Inflammatory macrophage (primary cell): Measurements from ENCODE around the gene TM9SF2.
"Not testable (repeated sequence)": the region's sequence is repeated elsewhere in the genome, so short reads cannot be mapped to it uniquely, and the experiment has no call there.

Experiments used
- DNase-seq, 2 donors: peaks; one replicate each; pipeline ENCODE4 v3.0.0-alpha.2; 2020 to 2022

The TM9SF2 gene

DNA sequence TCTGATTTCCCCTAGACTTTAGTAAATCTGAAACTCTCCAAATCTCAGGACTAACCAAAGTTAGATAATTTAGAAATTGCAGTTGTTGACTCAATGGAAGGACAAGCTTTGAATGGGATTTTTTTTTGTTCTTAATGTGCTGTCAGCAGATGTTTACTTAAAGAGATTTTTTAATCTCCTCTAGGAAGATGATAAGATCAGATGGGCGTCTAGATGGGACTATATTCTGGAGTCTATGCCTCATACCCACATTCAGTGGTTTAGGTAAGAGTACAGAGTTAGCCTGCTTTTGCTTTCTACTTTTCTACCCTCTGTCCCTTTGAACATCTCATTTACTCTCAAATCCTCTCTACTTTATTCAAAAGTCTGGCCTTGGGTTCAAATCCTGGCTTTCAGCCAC lies 39.3 kb downstream of the TM9SF2 start:
- DNase-seq: no peak

DNA sequence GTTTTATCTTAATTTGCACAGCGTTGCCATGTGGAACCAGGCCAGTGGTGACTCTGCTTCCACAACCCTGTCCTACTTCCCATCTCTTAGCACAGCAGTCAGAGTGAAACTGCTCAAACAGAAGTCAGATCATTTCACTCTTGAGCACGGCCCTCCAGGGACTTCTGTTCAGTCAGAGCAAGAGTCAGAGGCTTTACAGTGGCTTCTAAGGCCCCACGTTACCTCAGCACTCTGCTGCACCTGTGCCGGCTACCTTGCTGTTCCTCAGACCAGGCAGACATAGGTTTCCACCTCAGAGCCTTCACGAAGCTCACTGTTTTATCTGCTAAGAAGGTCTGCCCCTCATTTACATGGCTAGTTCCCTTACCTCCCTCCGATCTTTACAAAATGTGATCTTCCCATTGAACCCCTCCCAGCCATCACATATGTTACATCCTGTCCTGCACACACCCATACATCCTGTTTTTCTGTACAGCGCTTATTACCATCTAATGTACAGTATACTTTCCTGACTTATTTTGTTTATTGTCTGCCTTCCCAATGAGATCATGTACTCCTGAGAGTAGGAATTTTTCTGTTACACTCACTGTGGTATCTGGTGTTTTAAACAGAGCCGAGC lies 41.6 kb downstream of the TM9SF2 start:
- peak; percentile 62 to 71 for DNase-seq

GRCh38 chr13:99545361-99545760 lies 44.1 kb downstream of the TM9SF2 start:
- no peak for DNase-seq

- DNase-seq: no peak
Observed at GRCh38 chr13:99545979-99546378, 44.7 kb downstream of the TM9SF2 start.

DNA sequence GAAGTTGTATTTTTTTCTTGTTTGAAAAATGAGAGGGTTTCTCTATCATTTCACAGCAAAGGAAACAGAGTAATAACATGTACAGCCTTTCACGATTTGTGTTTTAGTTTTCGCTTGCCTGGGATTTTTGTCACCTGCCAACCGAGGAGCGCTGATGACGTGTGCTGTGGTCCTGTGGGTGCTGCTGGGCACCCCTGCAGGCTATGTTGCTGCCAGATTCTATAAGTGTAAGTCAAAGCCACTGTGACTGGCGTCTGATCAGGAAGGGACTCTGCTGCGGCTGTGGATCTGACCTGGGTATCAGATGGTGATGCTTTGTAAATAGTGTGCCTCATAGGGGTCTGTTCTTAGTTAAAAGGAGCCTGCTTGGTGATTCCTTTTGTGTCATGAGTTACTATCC lies 45.6 kb downstream of the TM9SF2 start:
- DNase-seq: no peak

- DNase-seq: peak; percentile 71 to 81
Observed at GRCh38 chr13:99548448-99548847, 47.2 kb downstream of the TM9SF2 start.

GRCh38 chr13:99553033-99553432 lies 51.8 kb downstream of the TM9SF2 start:
- no peak for DNase-seq

DNA sequence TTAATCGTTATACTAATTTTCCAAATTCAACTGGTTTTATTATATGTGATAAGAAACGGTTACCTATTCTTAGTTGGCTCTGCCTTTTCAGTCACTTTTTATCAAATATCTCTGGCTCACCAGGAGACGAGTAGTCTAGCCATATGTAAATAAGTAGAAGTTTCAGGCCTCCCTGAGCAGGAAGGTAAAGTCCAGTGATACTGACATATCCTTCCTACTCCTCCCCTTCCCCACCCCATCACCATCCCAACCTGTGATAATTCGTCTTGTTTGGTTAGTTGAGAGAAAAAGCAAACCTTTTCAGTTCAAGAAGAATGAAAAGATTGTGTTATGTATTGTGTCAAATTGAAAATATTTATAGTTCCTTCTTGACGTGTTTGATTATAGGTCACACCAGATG lies 53.9 kb downstream of the TM9SF2 start:
- DNase-seq: no peak

GRCh38 chr13:99556867-99557443 lies 55.7 kb downstream of the TM9SF2 start:
- no peak for DNase-seq

DNA sequence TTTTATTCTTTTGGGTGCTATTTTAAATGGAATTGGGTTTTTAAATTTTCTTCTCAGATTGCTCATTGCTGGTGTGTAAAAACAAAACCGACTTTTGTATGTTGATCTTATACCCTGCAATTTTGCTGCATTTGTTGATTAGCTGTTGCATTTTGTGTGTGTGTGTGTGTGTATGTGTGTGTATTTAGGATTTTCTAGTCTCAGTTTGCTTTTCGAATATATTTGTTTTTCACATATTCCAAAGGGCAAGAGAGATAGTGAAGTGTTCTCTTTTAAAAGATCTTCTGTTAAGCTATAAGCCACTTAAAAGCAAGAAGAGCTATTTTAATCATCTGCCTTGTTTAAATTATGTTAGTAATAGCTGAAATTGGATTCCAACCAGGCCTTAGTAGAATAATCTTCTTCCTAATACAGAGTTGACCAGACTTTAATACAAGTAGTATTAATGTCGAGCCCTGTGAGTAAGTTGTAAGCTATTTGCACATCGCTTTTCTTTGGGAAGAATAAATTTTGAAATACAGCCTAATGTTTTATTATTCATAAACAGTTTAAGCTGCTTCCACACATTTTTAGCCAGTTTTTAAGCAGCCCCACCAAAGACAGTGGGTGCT lies 57.4 kb downstream of the TM9SF2 start:
- DNase-seq: no peak

- DNase-seq: no peak
Observed at GRCh38 chr13:99559560-99559959, 58.3 kb downstream of the TM9SF2 start.

DNA sequence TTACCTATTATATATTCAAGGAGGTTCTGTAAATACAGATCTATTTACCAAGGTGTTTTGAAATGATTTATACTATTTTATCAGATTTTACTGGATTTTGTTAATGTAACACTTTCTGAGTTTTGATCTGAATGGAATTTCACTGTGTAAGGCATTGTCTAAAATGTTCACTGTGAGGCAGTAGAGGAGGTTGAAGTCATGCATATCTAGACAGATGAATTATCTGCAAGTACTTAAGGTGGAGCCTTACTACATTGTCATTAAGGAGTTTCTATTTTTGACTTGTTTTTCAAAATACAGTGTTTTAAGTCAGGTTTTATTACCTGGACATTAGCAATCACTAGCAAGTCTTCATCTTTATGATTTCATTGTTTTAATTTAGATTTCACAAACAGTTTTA lies 62.1 kb downstream of the TM9SF2 start:
- DNase-seq: no peak

- DNase-seq: no peak
Observed at GRCh38 chr13:99564386-99564785, 63.1 kb downstream of the TM9SF2 start.

DNA sequence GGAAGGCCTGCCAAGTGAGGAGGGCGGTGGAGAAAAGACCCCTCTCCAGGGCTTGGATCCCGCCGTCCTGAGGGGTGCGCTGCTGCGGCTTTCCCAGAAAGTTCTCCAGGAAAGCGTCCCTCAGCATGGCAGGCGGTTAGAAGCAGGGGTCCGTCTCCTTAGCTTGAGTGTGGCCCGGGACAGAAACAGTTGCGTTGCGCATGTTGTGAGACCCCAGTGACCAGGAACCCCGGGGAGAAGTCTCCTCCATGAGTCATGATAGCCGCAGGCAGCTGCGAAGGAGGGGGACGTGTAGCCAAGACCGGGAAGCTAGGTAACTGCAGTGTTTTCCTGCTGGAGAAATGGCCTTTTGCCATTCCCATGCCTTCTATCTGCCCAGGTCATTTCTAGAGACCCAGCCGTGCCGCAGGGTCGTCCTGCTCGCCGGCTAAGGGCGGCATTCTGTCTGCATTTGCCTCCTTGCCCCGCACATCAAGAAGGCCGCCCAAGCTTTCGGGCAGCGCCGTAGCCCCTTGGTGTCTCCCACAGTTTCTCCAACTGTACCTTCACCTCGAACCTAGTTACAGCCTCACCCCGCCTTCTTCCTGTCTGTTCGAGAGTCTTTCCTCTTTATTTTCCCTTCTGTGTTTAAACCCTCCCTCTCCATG lies 64.3 kb downstream of the TM9SF2 start:
- DNase-seq: no peak

GRCh38 chr13:99566125-99567083 lies 65.1 kb downstream of the TM9SF2 start:
- no peak for DNase-seq

DNA sequence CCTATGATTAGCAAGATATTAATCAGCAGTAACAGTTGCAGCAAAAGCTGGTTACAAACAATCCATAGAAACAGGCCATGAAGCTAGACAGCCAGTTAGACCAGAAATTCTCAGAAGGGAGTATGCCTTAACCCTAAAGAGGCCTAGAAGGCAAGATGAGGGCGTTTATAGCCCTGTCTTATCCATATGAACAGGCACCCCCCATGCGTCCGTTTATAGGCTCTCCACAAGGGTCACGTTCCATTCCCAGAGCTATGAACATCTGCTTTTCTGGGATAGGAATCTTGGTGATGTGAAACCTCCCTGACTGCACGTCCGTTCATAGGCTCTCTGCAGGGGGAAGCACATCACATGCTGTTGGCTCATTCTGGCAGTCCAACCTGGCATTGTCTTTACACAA lies 67.6 kb downstream of the TM9SF2 start:
- not testable (repeated sequence) for DNase-seq

DNA sequence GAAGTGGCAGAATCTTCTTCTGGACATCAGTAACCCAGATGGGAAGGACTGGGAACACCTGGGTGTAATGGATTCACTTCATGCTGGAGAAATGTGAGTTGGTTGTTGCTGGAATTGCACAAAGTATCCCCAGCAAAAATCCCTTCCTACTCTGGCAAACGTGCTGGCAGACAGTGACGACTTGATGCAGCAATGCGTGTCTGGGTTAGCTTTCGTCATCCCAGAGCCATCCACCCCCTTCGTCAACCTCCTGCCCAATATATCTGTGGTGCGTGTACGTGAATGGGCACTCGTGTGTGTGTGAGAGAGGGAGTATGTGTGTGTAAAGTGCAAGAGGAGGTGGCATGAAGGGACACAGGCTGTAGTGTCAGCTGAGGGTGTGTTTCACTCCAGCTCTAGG lies 70.9 kb downstream of the TM9SF2 start:
- DNase-seq: no peak

DNA sequence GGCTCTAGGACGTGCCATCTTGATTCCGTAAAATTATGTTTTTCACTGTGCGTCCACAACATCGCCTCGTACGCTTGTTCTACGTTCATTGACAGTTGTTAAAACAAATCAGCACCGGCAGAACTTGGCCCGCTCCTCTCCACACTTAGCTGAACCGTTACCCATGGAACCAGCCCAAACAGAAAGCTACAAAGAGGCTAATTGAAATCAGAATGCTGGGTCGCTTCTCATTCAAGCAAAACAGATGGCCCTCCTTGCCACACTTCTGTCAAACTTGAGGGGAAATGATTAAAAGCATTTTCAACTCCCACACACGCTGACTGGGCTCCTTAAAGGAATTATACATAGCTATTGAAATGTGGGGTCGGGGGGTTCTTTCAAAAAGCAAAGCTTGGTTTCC lies 71.6 kb downstream of the TM9SF2 start:
- no peak for DNase-seq

DNA sequence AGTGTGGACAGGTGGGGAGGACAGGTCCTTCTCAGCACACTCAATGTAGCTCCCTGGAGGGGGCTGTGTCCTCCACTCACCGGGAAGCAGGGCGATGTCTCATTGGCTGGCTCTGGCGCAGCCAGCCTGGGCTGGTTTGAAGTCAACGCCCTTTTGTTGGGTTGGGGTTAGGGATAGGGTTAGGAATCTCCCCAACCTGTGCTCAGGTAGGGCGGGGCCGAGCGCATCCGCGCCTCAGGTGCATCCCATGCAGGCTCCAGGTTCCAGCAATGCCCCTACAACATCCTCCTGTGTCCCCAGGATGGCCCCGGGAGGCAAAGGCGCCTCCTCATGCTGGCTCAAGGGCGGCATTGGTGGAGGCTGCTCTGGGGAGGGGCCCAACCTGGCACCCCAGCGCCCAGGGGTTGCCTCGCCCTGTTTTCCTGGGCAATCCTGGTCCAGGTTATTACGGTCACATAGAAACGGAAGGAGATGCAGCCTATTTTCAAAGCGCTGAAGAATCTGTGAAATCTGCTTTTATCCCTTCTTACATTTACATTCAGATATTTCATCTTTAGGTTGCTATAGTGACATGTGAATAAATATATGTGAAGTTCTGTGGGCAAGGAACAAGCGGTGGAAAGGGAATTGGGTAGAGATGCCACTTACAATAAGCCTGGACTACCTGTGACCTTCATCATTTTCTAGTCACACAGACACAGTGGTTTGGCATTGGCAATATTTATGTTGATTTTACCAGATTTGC lies 74.3 kb downstream of the TM9SF2 start:
- DNase-seq: no peak

DNA sequence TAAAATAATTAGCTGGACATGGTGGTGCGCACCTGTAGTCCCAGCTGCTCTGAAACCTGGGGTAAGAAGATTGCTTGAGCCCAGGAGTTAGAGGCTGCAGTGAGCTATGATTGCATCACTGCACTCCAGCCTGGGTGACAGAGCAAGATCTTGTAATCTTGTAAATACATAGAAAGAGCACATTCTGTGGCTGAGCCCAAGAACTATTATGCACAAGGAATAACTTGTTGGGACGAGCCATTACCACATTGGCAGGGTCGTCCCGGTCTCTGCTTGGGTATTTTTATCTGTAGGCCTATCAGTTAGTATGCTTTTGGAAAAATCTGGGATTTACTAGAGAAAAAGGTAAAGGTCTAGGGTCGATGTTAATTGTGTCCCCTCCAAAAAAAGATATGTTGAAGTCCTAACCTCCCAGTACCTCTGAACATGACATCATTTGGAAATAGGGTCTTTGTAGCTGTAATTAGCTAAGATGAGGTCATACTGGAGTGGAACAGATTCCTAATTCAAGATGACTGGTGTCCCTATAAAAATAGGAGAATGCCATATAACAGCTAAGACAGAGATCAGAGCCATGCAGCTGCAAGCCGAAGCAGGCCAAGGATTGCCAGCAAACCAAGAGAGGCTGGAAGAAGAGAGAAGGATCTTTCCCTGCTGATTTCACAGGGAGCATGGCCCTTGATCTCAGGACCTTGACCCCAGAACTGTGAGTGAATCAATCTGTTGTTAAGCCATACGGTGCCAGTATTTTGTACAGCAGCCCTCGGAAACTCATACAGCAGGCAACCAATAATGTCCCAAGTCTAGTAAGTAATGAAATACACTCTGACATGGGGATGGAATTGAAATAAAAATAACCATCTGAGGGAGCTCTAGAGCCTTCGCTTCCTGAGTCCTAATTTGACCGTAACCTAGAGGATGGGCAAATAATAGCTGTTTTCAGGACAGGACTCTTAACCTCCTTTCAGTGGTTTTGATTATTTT lies 77.0 kb downstream of the TM9SF2 start:
- DNase-seq: peak in 1 of 2 donors; percentile 19
